Amniotic stem cell (primary cell): ENCODE measurements around the gene C10orf105.

ENCODE experiments used
- DNase-seq: peaks from one replicate; lab custom pipeline; 2025; lab: John Stamatoyannopoulos, UW

Gene C10orf105

GRCh38 chr10:71737001-71737833 lies 17.6 kb upstream of the C10orf105 start:
- no peak for DNase-seq

GRCh38 chr10:71736570-71736952 lies 17.0 kb upstream of the C10orf105 start:
- DNase-seq: no peak

GRCh38 chr10:71735709-71736569 lies 16.4 kb upstream of the C10orf105 start:
- DNase-seq: no peak

GRCh38 chr10:71734797-71735196 lies 15.2 kb upstream of the C10orf105 start:
- no peak for DNase-seq

GRCh38 chr10:71731791-71732190 lies 12.2 kb upstream of the C10orf105 start:
- DNase-seq: no peak

GRCh38 chr10:71729161-71729636 lies 9.6 kb upstream of the C10orf105 start:
- no peak for DNase-seq

GRCh38 chr10:71727738-71728737 lies 8.5 kb upstream of the C10orf105 start:
- DNase-seq: no peak

- no peak for DNase-seq
Measured at GRCh38 chr10:71727105-71727737, 7.6 kb upstream of the C10orf105 start.

GRCh38 chr10:71726580-71727104 lies 7.1 kb upstream of the C10orf105 start:
- DNase-seq: no peak

- DNase-seq: no peak
Measured at GRCh38 chr10:71725998-71726579, 6.5 kb upstream of the C10orf105 start.

GRCh38 chr10:71725249-71725648 lies 5.7 kb upstream of the C10orf105 start:
- no peak for DNase-seq

GRCh38 chr10:71724539-71724938 lies 5.0 kb upstream of the C10orf105 start:
- no peak for DNase-seq

- no peak for DNase-seq
Measured at GRCh38 chr10:71723311-71723710, 3.7 kb upstream of the C10orf105 start.

- DNase-seq: no peak
Measured at GRCh38 chr10:71722849-71723248, 3.3 kb upstream of the C10orf105 start.

- no peak for DNase-seq
Measured at GRCh38 chr10:71721313-71721712, 1.7 kb upstream of the C10orf105 start.

- no peak for DNase-seq
Measured at GRCh38 chr10:71720288-71720687, 710 bp upstream of the C10orf105 start.

- DNase-seq: no peak
Measured at GRCh38 chr10:71719042-71719441, 536 bp downstream of the C10orf105 start.

GRCh38 chr10:71718165-71718698 lies 1.3 kb downstream of the C10orf105 start:
- no peak for DNase-seq

GRCh38 chr10:71717551-71717951 lies 2.0 kb downstream of the C10orf105 start:
- DNase-seq: no peak

- DNase-seq: no peak
Measured at GRCh38 chr10:71717056-71717455, 2.5 kb downstream of the C10orf105 start.
